Peyer's patch (tissue), 4 donors: ENCODE measurements around the gene RBM44. TPM values are rescaled to one million over a fixed set of nuclear protein-coding genes. Genes with fewer than 3 reads are reported as not detected.

Source experiments
- DNase-seq, 3 donors: peaks; one replicate each; pipeline ENCODE4 v3.0.0-alpha.2; 2017 to 2019
- H3K27ac ChIP-seq, 4 donors: fragments of 200-600 bp; sonication (generic); one replicate each; pipeline ENCODE4 v1.5.1; 2016 to 2019
- H3K27me3 ChIP-seq, 2 donors: fragments of 200-600 bp; sonication (generic); one replicate each; pipeline ENCODE4 v1.5.1; 2019
- H3K36me3 ChIP-seq, 3 donors: fragments of 200-600 bp; sonication (generic); one replicate each; pipeline ENCODE4 v1.5.1; 2016 to 2019
- H3K4me1 ChIP-seq, 4 donors: fragments of 200-600 bp; sonication (generic); one replicate each; pipeline ENCODE4 v1.5.1; 2016 to 2019
- H3K4me3 ChIP-seq, 4 donors: fragments of 200-600 bp; sonication (generic); 1 replicate in 3 of 4; 2 replicates in 1 of 4; pipeline ENCODE4 v1.5.1; 2016 to 2019; ENCODE audit warnings: mild to moderate bottlenecking in 1 of 4
- H3K9me3 ChIP-seq, 4 donors: fragments of 200-600 bp; sonication (generic); one replicate each; pipeline ENCODE4 v1.5.1; 2016 to 2019; ENCODE audit warnings: mild to moderate bottlenecking in 1 of 4
- POLR2A ChIP-seq, 2 donors: fragments of 450-650 bp; IDR thresholded peaks; one replicate each; pipeline ENCODE4 v1.5.1; 2017; ENCODE audit warnings: antibody characterized with exemption in 2 of 2, mild to moderate bottlenecking in 2 of 2, moderate library complexity in 2 of 2
- small RNA-seq, 2 donors: library from RNA; depleted of rRNA; stranded (forward); fragments of <200 nt; gene quantifications; one replicate each; pipeline ENCODE3, GENCODE V24; 2016
- total RNA-seq, 4 donors: library from RNA; depleted of rRNA; stranded (reverse); fragments of >200 nt; gene quantifications; one replicate each; pipeline ENCODE4 v1.1.0, GENCODE V29; 2016
- TF ChIP-seq, protein P1 (sequence below), 6 experiments: fragments of 450-650 bp in 4 of 6; fragments of 200-600 bp in 2 of 6; sonication (generic) in 1 of 6; IDR thresholded peaks; one replicate each; pipeline ENCODE4 v1.5.1; 2017 to 2019; ENCODE audit warnings: antibody characterized with exemption in 6 of 6, mild to moderate bottlenecking in 3 of 6, moderate library complexity in 1 of 6

The RBM44 gene
- total RNA-seq, 4 donors from 2014 or later = 0.38 to 2.5 (median 1.4) TPM

DNA sequence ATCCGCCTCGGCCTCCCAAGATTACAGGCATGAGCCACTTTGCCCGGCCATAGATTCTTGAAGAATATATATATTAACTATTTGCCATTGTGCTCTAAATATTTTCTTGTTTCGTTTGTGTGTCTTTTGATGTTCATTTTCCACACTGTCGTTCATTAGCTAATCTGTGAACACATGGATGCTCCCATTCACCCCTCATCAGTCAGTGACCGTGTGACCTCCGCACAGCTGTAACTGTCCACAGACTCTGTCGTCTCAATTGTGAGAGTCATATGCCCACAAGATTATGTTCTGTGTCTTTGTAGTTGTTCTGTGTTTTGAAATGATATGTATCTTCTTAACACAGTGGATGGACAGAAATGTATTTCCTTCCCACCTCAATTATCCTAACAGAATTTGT lies 90.4 kb downstream of the RBM44 start:
- no peak overlapping the region for H3K4me3 ChIP-seq
- peaks cover 0 to 9% (median 0%) of the 10 kb centered on the region in 4 donors for H3K4me1 ChIP-seq
- TF ChIP-seq POLR2A (IDR thresholded peaks at IDR 0.05) = no peak
- TF ChIP-seq, protein P1, sequence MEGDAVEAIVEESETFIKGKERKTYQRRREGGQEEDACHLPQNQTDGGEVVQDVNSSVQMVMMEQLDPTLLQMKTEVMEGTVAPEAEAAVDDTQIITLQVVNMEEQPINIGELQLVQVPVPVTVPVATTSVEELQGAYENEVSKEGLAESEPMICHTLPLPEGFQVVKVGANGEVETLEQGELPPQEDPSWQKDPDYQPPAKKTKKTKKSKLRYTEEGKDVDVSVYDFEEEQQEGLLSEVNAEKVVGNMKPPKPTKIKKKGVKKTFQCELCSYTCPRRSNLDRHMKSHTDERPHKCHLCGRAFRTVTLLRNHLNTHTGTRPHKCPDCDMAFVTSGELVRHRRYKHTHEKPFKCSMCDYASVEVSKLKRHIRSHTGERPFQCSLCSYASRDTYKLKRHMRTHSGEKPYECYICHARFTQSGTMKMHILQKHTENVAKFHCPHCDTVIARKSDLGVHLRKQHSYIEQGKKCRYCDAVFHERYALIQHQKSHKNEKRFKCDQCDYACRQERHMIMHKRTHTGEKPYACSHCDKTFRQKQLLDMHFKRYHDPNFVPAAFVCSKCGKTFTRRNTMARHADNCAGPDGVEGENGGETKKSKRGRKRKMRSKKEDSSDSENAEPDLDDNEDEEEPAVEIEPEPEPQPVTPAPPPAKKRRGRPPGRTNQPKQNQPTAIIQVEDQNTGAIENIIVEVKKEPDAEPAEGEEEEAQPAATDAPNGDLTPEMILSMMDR (IDR thresholded peaks at IDR 0.05) = no peak
- H3K27me3 ChIP-seq = no peaks in the 10 kb centered on the region
- H3K36me3 ChIP-seq = no peaks in the 10 kb centered on the region
- peak overlapping the region in 1 of 4 donors; percentile 85 for H3K27ac ChIP-seq
- no peak for DNase-seq
- H3K9me3 ChIP-seq = no peaks in the 10 kb centered on the region

DNA sequence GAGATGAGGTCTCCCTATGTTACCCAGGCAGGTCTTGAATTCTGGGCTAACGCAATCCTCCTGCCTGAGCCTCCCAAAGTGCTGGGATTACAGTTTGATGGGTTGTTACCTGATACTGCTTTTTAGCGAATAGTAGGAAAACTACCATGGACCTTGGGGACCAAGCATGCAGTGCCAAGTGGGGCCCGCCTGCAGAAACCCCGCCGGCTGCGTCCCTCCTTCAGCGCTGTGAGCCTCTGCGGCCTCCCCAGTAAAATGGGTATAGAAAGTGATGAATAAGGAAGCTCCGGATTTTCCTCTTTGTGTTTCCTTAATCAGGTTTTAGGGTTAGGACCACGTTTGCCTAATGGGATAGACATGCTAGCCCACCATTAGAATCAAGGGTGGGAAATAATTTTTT lies 91.2 kb downstream of the RBM44 start:
- H3K36me3 ChIP-seq = no peaks in the 10 kb centered on the region
- H3K9me3 ChIP-seq = no peaks in the 10 kb centered on the region
- TF ChIP-seq POLR2A (IDR thresholded peaks at IDR 0.05) = no peak
- TF ChIP-seq, protein P1 (IDR thresholded peaks at IDR 0.05) = no peak
- no peak overlapping the region for H3K4me3 ChIP-seq
- peak in 1 of 3 donors; percentile 19 for DNase-seq
- H3K27ac ChIP-seq = no peak overlapping the region
- H3K27me3 ChIP-seq = no peaks in the 10 kb centered on the region
- peaks cover 0 to 8% (median 0%) of the 10 kb centered on the region in 4 donors for H3K4me1 ChIP-seq

Small RNAs within 50 kb of the gene (small RNA-seq; reads per million reads assigned to genes)
- 0 reads per million in 2 donors for gene RF00157

Other genes starting within 250 kb of the RBM44 start
- gene PRLH, start 232.2 kb upstream of the RBM44 start, total RNA-seq = not detected
- gene RAB17, start 208.0 kb upstream of the RBM44 start, total RNA-seq = 100 to 1,000 TPM in 3 of 4 donors, 10 to 100 TPM in 1; 66.0 to 244 (median 219) TPM
- 100 to 1,000 TPM; 114 to 182 (median 135) TPM for gene LRRFIP1, start 171.2 kb upstream of the RBM44 start, total RNA-seq
- 10 to 100 TPM; 11.6 to 87.4 (median 37.1) TPM for gene RAMP1, start 60.8 kb downstream of the RBM44 start, total RNA-seq
- 10 to 100 TPM; 21.5 to 67.7 (median 50.3) TPM for gene UBE2F, start 168.2 kb downstream of the RBM44 start, total RNA-seq